ENCODE data around the gene PGM3. TPM values are rescaled to one million over a fixed set of nuclear protein-coding genes. Genes with fewer than 3 reads are reported as not detected.

The PGM3 gene
- 154 and 156 TPM in 2 replicates for total RNA-seq

GRCh38 chr6:83192871-83193746 is at the start of gene PGM3, which contains the start of gene RWDD2A:
Gene PGM3, minus strand, starts transcription at chr6:83193265. Its CDS starts 2,253 bp downstream, at chr6:83191012.
Gene RWDD2A, plus strand, starts transcription at chr6:83193357. Its CDS starts 1,095 bp downstream, at chr6:83194452.

Other genes with a start within 250 kb of the PGM3 start
- 7.0 and 7.1 TPM in 2 replicates for gene UBE3D, start 127.4 kb downstream of the PGM3 start, total RNA-seq
- gene DOP1A, start 125.6 kb downstream of the PGM3 start, total RNA-seq: 27.9 and 28.4 TPM in 2 replicates
- gene RWDD2A, start 92 bp upstream of the PGM3 start, total RNA-seq: 2.9 and 5.5 TPM in 2 replicates
- gene ME1, start 237.8 kb upstream of the PGM3 start, total RNA-seq: 25.8 and 32.7 TPM in 2 replicates

All from uterine smooth muscle cell (primary cell).